Heart right ventricle (tissue), 16 donors: Measurements from ENCODE around the gene TP63. TPM values are rescaled to one million over a fixed set of nuclear protein-coding genes. Genes with fewer than 3 reads are reported as not detected.

Experiments
- ATAC-seq, 8 donors: fragments of 200-7000 bp; cut with Tn5 transposase; one replicate each; pipeline ENCODE4 v1.9.1; 2020; ENCODE audit warnings: mild to moderate bottlenecking in 8 of 8, moderate library complexity in 8 of 8, moderate number of reproducible peaks in 1 of 8
- DNase-seq, 2 donors: peaks; one replicate each; pipeline ENCODE4 v3.0.0-alpha.2; 2020
- H3K27ac ChIP-seq, 10 donors: fragments of 200-600 bp; sonication (generic) in 2 of 10; one replicate each; pipeline versions ENCODE4 v1.5.0 to v1.8.0; 2020 to 2022; ENCODE audit warnings: mild to moderate bottlenecking in 3 of 10
- H3K27me3 ChIP-seq, 7 donors: fragments of 200-600 bp; one replicate each; pipeline ENCODE4 v1.8.0; 2021 to 2022; ENCODE audit warnings: mild to moderate bottlenecking in 2 of 7
- H3K36me3 ChIP-seq, 9 donors: fragments of 200-600 bp; sonication (generic) in 1 of 9; one replicate each; pipeline versions ENCODE4 v1.5.0 to v1.8.0; 2020 to 2022; ENCODE audit warnings: mild to moderate bottlenecking in 2 of 9
- H3K4me1 ChIP-seq, 9 donors: fragments of 200-600 bp; sonication (generic) in 1 of 9; one replicate each; pipeline versions ENCODE4 v1.5.0 to v1.8.0; 2020 to 2022; ENCODE audit warnings: mild to moderate bottlenecking in 4 of 9
- H3K4me3 ChIP-seq, 10 donors: fragments of 200-600 bp; sonication (generic) in 2 of 10; one replicate each; pipeline versions ENCODE4 v1.5.0 to v1.8.0; 2020 to 2022; ENCODE audit warnings: mild to moderate bottlenecking in 7 of 10, moderate library complexity in 2 of 10
- H3K9me3 ChIP-seq, 11 donors: fragments of 200-600 bp in 10 of 11; sonication (generic) in 2 of 11; one replicate each; pipeline versions ENCODE4 v1.5.0 to v1.8.0; 2013 to 2022; ENCODE audit warnings: mild to moderate bottlenecking in 2 of 11, control low read depth in 1 of 11, moderate library complexity in 1 of 11
- CTCF ChIP-seq, 9 donors: fragments of 200-600 bp; sonication (generic) in 2 of 9; IDR thresholded peaks; one replicate each; pipeline versions ENCODE4 v1.5.0 to v1.8.0; 2021 to 2022; ENCODE audit warnings: antibody characterized with exemption in 9 of 9, mild to moderate bottlenecking in 5 of 9, moderate library complexity in 1 of 9
- WGBS, 2 donors: extraction: QIAGEN DNeasy Blood & Tissue Kit; methylation state at CpG; one replicate each; pipeline ENCODE4 v1.1.7; 2013; ENCODE audit warnings: inconsistent platforms in 1 of 2; 5-methylcytosine and 5-hydroxymethylcytosine counted together
- intact Hi-C, 10 donors: fragments of 100-400 bp; cut with DNase I; formaldehyde crosslinking; loops; one replicate each; pipeline versions ENCODE4 v1.11.1 to v1.14.2; 2022
- polyA plus RNA-seq, 2 donors: library from polyadenylated mRNA; stranded (reverse); fragments of 200-250 nt; gene quantifications; one replicate each; pipeline ENCODE4 v1.2.3, GENCODE V29; 2013
- total RNA-seq, 10 donors: library from RNA; stranded (reverse); fragmentation: NEBNext Ultra II Directional in 3 of 10; extraction: Animal tissue kit (Norgen Biotek cat#: 25700) in 3 of 10; gene quantifications; one replicate each; pipeline versions ENCODE4 v1.2.1 to v1.2.4, GENCODE V29; 2021 to 2023
- donor health status: Arrhythmogenic right ventricular cardiomyopathy.
- donor health status: ischemic (EF 13 %, LVEDD 7.1; RV severe dilation, severe dysfunction).
- donor health status: healthy with polysubstance abuse.
- donor health status: DM: no; HTN: yes; CAD: no.
- donor health status: DM: no; HTN: no; CAD: no.
- donor health status: ischemic (EF 25% LVEDD 6.9; RV normal size, moderate dysfunction).
- donor health status: ischemic (EF 25% LVEDD 5.7; RV mildly dilated, moderate dysfunction).
- donor health status: healthy.
- donor health status: DM: yes; HTN: yes; CAD: no.
- donor health status: Ischemic cardiomyopathy.
- donor health status: ischemic (EF 35%, LVEDD 5.7; RV mildly dilated, moderate dysfunction).
- donor health status: nonischemic (EF 11% LVEDD 7.7; RV severe dilation, severe dysfunction).
- donor health status: DM: yes; HTN: yes; CAD: no.
- donor health status: PGD.
- donor health status: ischemic (EF 29% LVEDD 5.4; RV normal size, mild dysfunction).
- donor health status: nonischemic (EF 23%, LVEDD 6.1; RV moderate dilation, normal function).

Gene TP63
- total and polyA plus RNA-seq, 12 donors = 0.07 to 1.5 (median 0.49) TPM

GRCh38 chr3:189826566-189826965, 195.4 kb downstream of the TP63 start:
- H3K27ac ChIP-seq = no peak overlapping the region
- H3K27me3 ChIP-seq = no peaks in the 10 kb centered on the region
- no peak for TF ChIP-seq CTCF (IDR thresholded peaks at IDR 0.05)
- no peak overlapping the region for H3K4me3 ChIP-seq
- H3K36me3 ChIP-seq = no peaks in the 10 kb centered on the region
- DNase-seq (no peak), ATAC-seq (no peak)
- H3K9me3 ChIP-seq = no peaks in the 10 kb centered on the region
- peaks cover 0 to 9% (median 0%) of the 10 kb centered on the region in 9 donors for H3K4me1 ChIP-seq
- intact Hi-C loops = no loop called here
- WGBS, 2 donors = 92 to 96% methylated on average over 3 of the region's 3 CpGs

- Histone ChIP-seq H3K27ac (no peak overlapping the region), H3K36me3 (no peaks in the 10 kb centered on the region), H3K9me3 (no peaks in the 10 kb centered on the region), H3K4me3 (no peak overlapping the region), H3K27me3 (no peaks in the 10 kb centered on the region), H3K4me1 (peaks cover 0 to 9% (median 0%) of the 10 kb centered on the region in 9 donors)
- intact Hi-C loops = no loop called here
- no peak for ATAC-seq
- DNase-seq = no peak
- 81 to 92% methylated on average over 1 of the region's 1 CpG for WGBS, 2 donors
- no peak for TF ChIP-seq CTCF (IDR thresholded peaks at IDR 0.05)
Observed at GRCh38 chr3:189827108-189827507, 195.9 kb downstream of the TP63 start.

GRCh38 chr3:189830401-189830800, 199.2 kb downstream of the TP63 start:
- no peaks in the 10 kb centered on the region for H3K4me1 ChIP-seq
- TF ChIP-seq CTCF (IDR thresholded peaks at IDR 0.05) = no peak
- no peak for DNase-seq
- ATAC-seq = no peak
- no peaks in the 10 kb centered on the region for H3K36me3 ChIP-seq
- H3K4me3 ChIP-seq = no peak overlapping the region
- no peaks in the 10 kb centered on the region for H3K27me3 ChIP-seq
- intact Hi-C loops = no loop called here
- no peaks in the 10 kb centered on the region for H3K9me3 ChIP-seq
- WGBS, 2 donors = 95 to 98% methylated on average over 2 of the region's 2 CpGs
- H3K27ac ChIP-seq = no peak overlapping the region

GRCh38 chr3:189833266-189833665, 202.1 kb downstream of the TP63 start:
- H3K4me1 ChIP-seq = no peaks in the 10 kb centered on the region
- no peaks in the 10 kb centered on the region for H3K27me3 ChIP-seq
- intact Hi-C loops = no loop called here
- TF ChIP-seq CTCF (IDR thresholded peaks at IDR 0.05) = no peak
- WGBS, 2 donors = 69 to 75% methylated on average over 2 of the region's 2 CpGs
- H3K4me3 ChIP-seq = no peak overlapping the region
- no peak for ATAC-seq
- DNase-seq = no peak
- H3K36me3 ChIP-seq = no peaks in the 10 kb centered on the region
- no peaks in the 10 kb centered on the region for H3K9me3 ChIP-seq
- no peak overlapping the region for H3K27ac ChIP-seq

- H3K27ac ChIP-seq = no peak overlapping the region
- intact Hi-C loops = no loop called here
- H3K4me1 ChIP-seq = no peaks in the 10 kb centered on the region
- ATAC-seq (no peak), DNase-seq (no peak)
- no peak overlapping the region for H3K4me3 ChIP-seq
- no peaks in the 10 kb centered on the region for H3K27me3 ChIP-seq
- 89 to 90% methylated on average over 8 of the region's 8 CpGs for WGBS, 2 donors
- no peaks in the 10 kb centered on the region for H3K36me3 ChIP-seq
- no peak for TF ChIP-seq CTCF (IDR thresholded peaks at IDR 0.05)
- no peaks in the 10 kb centered on the region for H3K9me3 ChIP-seq
Observed at GRCh38 chr3:189833996-189834395, 202.8 kb downstream of the TP63 start.
